ENCODE results near the gene TMTC3.
A peak's percentile ranks its signal among the peaks of the same experiment; 100 is the strongest.

The TMTC3 gene

GRCh38 chr12:88245905-88246304 lies 103.8 kb downstream of the TMTC3 start:
- Histone ChIP-seq H2AFZ (ENCODE audit: low read depth, low read length) (no peak overlapping the region), H3K23ac (ENCODE audit: low read length in 2 of 2) (no peak overlapping the region), H3K4ac (ENCODE audit: low read depth in 1 of 2, low read length in 2 of 2) (no peak overlapping the region), H3K27me3 (ENCODE audit: control insufficient read depth in 1 of 2, insufficient read depth in 1 of 2, low read length in 2 of 2) (no peaks in the 10 kb centered on the region), H3K27ac (ENCODE audit: low read length, poor library complexity, severe bottlenecking) (no peak overlapping the region), H3K9ac (ENCODE audit: low read length) (no peak overlapping the region), H2BK120ac (ENCODE audit: low read depth, low read length) (no peak overlapping the region), H2BK5ac (ENCODE audit: low read depth, low read length, poor library complexity, severe bottlenecking) (no peak overlapping the region), H2AK5ac (ENCODE audit: low read length, severe bottlenecking) (no peak overlapping the region), H2BK15ac (ENCODE audit: low read depth, poor library complexity, severe bottlenecking) (no peak overlapping the region), H3K4me3 (ENCODE audit: insufficient read depth in 1 of 2, low read depth in 1 of 2, low read length in 2 of 2) (no peak overlapping the region), H4K8ac (ENCODE audit: low read length) (no peak overlapping the region), H3K4me2 (ENCODE audit: low read length, poor library complexity, severe bottlenecking) (no peak overlapping the region), H3K18ac (ENCODE audit: low read depth in 1 of 2, low read length in 2 of 2) (no peak overlapping the region), H3K4me1 (ENCODE audit: control insufficient read depth, insufficient read depth, low read depth, low read length) (no peaks in the 10 kb centered on the region), H4K91ac (ENCODE audit: low read length) (no peak overlapping the region), H3K36me3 (ENCODE audit: control insufficient read depth in 1 of 2, insufficient read depth in 2 of 2, low read depth in 1 of 2, low read length in 2 of 2) (no peaks in the 10 kb centered on the region), H3K14ac (ENCODE audit: low read length in 2 of 2) (no peak overlapping the region), H2BK12ac (ENCODE audit: low read length in 2 of 2) (no peak overlapping the region), H3K9me3 (ENCODE audit: control insufficient read depth, low read length) (no peaks in the 10 kb centered on the region), H3K79me1 (replicated peaks; ENCODE audit: low read length, poor library complexity, severe bottlenecking) (no peaks in the 10 kb centered on the region)
- no CpG with 5 or more reads among the region's 1 CpG for WGBS
- no peak for DNase-seq

- no peak overlapping the region for H3K23ac ChIP-seq (ENCODE audit: low read length in 2 of 2)
- H3K18ac ChIP-seq (ENCODE audit: low read depth in 1 of 2, low read length in 2 of 2), result no peak overlapping the region
- H2BK5ac ChIP-seq (ENCODE audit: low read depth, low read length, poor library complexity, severe bottlenecking), result no peak overlapping the region
- no peak overlapping the region for H4K8ac ChIP-seq (ENCODE audit: low read length)
- no peak overlapping the region for H3K27ac ChIP-seq (ENCODE audit: low read length, poor library complexity, severe bottlenecking)
- no peak overlapping the region for H3K9ac ChIP-seq (ENCODE audit: low read length)
- no peak overlapping the region for H3K14ac ChIP-seq (ENCODE audit: low read length in 2 of 2)
- DNase-seq, result peak; percentile 42
- no peaks in the 10 kb centered on the region for H3K27me3 ChIP-seq (ENCODE audit: control insufficient read depth in 1 of 2, insufficient read depth in 1 of 2, low read length in 2 of 2)
- 19% methylated on average over 2 of the region's 2 CpGs for WGBS
- H2AK5ac ChIP-seq (ENCODE audit: low read length, severe bottlenecking), result no peak overlapping the region
- H3K36me3 ChIP-seq (ENCODE audit: control insufficient read depth in 1 of 2, insufficient read depth in 2 of 2, low read depth in 1 of 2, low read length in 2 of 2), result no peaks in the 10 kb centered on the region
- no peak overlapping the region for H2BK120ac ChIP-seq (ENCODE audit: low read depth, low read length)
- H3K9me3 ChIP-seq (ENCODE audit: control insufficient read depth, low read length), result no peaks in the 10 kb centered on the region
- H2AFZ ChIP-seq (ENCODE audit: low read depth, low read length), result no peak overlapping the region
- no peaks in the 10 kb centered on the region for H3K4me1 ChIP-seq (ENCODE audit: control insufficient read depth, insufficient read depth, low read depth, low read length)
- H3K79me1 ChIP-seq (replicated peaks; ENCODE audit: low read length, poor library complexity, severe bottlenecking), result no peaks in the 10 kb centered on the region
- no peak overlapping the region for H3K4me3 ChIP-seq (ENCODE audit: insufficient read depth in 1 of 2, low read depth in 1 of 2, low read length in 2 of 2)
- H2BK12ac ChIP-seq (ENCODE audit: low read length in 2 of 2), result no peak overlapping the region
- H2BK15ac ChIP-seq (ENCODE audit: low read depth, poor library complexity, severe bottlenecking), result no peak overlapping the region
- H3K4ac ChIP-seq (ENCODE audit: low read depth in 1 of 2, low read length in 2 of 2), result no peak overlapping the region
- no peak overlapping the region for H3K4me2 ChIP-seq (ENCODE audit: low read length, poor library complexity, severe bottlenecking)
- no peak overlapping the region for H4K91ac ChIP-seq (ENCODE audit: low read length)
Measured at GRCh38 chr12:88247241-88247643, 105.1 kb downstream of the TMTC3 start.

- peak overlapping the region in 1 of 2 experiments; percentile 89 for H2BK12ac ChIP-seq (ENCODE audit: low read length in 2 of 2)
- no peak overlapping the region for H2AK5ac ChIP-seq (ENCODE audit: low read length, severe bottlenecking)
- no peak overlapping the region for H3K23ac ChIP-seq (ENCODE audit: low read length in 2 of 2)
- no CpG with 5 or more reads among the region's 1 CpG for WGBS
- no peak overlapping the region for H2BK120ac ChIP-seq (ENCODE audit: low read depth, low read length)
- H3K9me3 ChIP-seq (ENCODE audit: control insufficient read depth, low read length), result no peaks in the 10 kb centered on the region
- no peak overlapping the region for H3K18ac ChIP-seq (ENCODE audit: low read depth in 1 of 2, low read length in 2 of 2)
- H3K4me2 ChIP-seq (ENCODE audit: low read length, poor library complexity, severe bottlenecking), result no peak overlapping the region
- no peak overlapping the region for H3K9ac ChIP-seq (ENCODE audit: low read length)
- H3K4ac ChIP-seq (ENCODE audit: low read depth in 1 of 2, low read length in 2 of 2), result no peak overlapping the region
- H3K4me1 ChIP-seq (ENCODE audit: control insufficient read depth, insufficient read depth, low read depth, low read length), result no peaks in the 10 kb centered on the region
- no peak overlapping the region for H4K8ac ChIP-seq (ENCODE audit: low read length)
- no peak overlapping the region for H2AFZ ChIP-seq (ENCODE audit: low read depth, low read length)
- no peak for DNase-seq
- no peak overlapping the region for H2BK5ac ChIP-seq (ENCODE audit: low read depth, low read length, poor library complexity, severe bottlenecking)
- no peaks in the 10 kb centered on the region for H3K79me1 ChIP-seq (replicated peaks; ENCODE audit: low read length, poor library complexity, severe bottlenecking)
- no peak overlapping the region for H3K4me3 ChIP-seq (ENCODE audit: insufficient read depth in 1 of 2, low read depth in 1 of 2, low read length in 2 of 2)
- no peak overlapping the region for H3K27ac ChIP-seq (ENCODE audit: low read length, poor library complexity, severe bottlenecking)
- H4K91ac ChIP-seq (ENCODE audit: low read length), result no peak overlapping the region
- no peak overlapping the region for H3K14ac ChIP-seq (ENCODE audit: low read length in 2 of 2)
- no peaks in the 10 kb centered on the region for H3K27me3 ChIP-seq (ENCODE audit: control insufficient read depth in 1 of 2, insufficient read depth in 1 of 2, low read length in 2 of 2)
- H2BK15ac ChIP-seq (ENCODE audit: low read depth, poor library complexity, severe bottlenecking), result no peak overlapping the region
- H3K36me3 ChIP-seq (ENCODE audit: control insufficient read depth in 1 of 2, insufficient read depth in 2 of 2, low read depth in 1 of 2, low read length in 2 of 2), result no peaks in the 10 kb centered on the region
Measured at GRCh38 chr12:88248606-88249005, 106.5 kb downstream of the TMTC3 start.
